ENCODE measurements around the gene STPG1.

Gene STPG1

DNA sequence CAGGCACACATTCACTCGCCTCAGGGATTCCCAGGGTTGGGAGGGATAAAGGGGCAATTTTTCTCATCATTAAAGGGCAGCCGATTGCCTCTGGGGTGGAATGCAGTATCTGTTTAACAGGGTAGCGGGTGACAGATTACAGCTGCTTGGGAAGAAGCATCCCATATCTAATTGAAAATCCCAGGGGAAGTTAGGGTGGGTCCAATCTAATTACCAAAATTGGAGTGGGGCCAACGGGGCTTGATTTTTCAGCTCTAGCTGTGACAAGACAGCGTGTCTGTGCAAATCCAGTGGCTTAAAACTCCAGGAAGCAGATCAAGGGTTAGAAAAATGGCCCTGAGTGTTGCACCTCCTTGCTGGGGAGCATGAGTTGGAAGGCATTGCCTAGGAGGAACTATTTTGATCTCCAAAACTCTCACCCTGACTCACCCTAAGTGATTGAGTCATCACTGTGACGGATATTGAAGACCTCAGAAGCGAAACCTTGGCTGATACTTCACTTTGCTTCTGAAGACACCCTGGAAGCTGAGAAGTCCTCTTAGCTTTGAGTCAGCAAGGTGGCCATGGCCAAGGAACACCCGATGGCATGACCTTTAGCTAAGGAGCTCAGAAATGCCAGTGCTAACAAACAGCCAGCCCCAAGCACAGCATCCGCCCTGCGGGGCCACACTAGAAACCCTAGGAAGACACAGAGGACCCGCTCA, 48.5 kb downstream of the STPG1 start (continued):
- TF ChIP-seq ZNF664 (tag by site-specific recombination; IDR thresholded peaks at IDR 0.05) (no peak), ZNF350 (tag by site-specific recombination; IDR thresholded peaks at IDR 0.05) (no peak), ZNF341 (tag by site-specific recombination; IDR thresholded peaks at IDR 0.05; ENCODE audit: low read depth) (no peak), ZNF629 (tag by site-specific recombination; IDR thresholded peaks at IDR 0.05) (peak; percentile 83), KLF8 (tag by site-specific recombination; IDR thresholded peaks at IDR 0.05) (no peak), ZBTB48 (tag by site-specific recombination; IDR thresholded peaks at IDR 0.05) (peak; percentile 40; the same call in 1 of the 2 replicates), ZNF600 (tag by site-specific recombination; IDR thresholded peaks at IDR 0.05) (peak; percentile 67)
- TF ChIP-seq, protein P1, sequence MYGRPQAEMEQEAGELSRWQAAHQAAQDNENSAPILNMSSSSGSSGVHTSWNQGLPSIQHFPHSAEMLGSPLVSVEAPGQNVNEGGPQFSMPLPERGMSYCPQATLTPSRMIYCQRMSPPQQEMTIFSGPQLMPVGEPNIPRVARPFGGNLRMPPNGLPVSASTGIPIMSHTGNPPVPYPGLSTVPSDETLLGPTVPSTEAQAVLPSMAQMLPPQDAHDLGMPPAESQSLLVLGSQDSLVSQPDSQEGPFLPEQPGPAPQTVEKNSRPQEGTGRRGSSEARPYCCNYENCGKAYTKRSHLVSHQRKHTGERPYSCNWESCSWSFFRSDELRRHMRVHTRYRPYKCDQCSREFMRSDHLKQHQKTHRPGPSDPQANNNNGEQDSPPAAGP (tag by site-specific recombination; IDR thresholded peaks at IDR 0.05): 0 out of 2 replicates have a peak, but pooled peaks have one; percentile 30
- TF ChIP-seq, protein P2, sequence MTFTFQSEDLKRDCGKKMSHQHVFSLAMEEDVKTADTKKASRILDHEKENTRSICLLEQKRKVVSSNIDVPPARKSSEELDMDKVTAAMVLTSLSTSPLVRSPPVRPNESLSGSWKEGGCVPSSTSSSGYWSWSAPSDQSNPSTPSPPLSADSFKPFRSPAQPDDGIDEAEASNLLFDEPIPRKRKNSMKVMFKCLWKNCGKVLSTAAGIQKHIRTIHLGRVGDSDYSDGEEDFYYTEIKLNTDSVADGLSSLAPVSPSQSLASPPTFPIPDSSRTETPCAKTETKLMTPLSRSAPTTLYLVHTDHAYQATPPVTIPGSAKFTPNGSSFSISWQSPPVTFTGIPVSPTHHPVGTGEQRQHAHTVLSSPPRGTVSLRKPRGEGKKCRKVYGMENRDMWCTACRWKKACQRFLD (tag by site-specific recombination; IDR thresholded peaks at IDR 0.05): no peak

DNA sequence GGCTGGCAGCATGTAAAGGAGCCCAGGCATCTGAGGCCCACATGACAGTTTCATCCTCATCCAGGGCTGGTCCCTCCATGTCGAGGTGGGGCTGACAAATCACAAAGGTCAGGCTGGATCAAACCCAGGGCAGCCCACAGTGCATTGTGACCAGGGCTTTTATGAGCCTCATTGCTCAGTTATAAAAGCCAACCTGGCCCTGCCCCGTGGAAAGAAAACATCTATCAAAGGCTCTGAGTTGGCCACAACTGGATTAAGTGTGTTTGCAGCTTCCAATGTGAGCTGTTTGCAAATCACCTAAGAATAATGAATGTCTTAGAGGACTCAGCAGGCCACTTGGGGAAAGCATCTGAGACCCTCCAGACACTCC, 49.0 kb downstream of the STPG1 start:
- H3K4me1 ChIP-seq (ENCODE audit: control insufficient read depth, insufficient read depth, low read length): no peaks in the 10 kb centered on the region
- H3K27ac ChIP-seq (ENCODE audit: extremely low read depth, low read depth, low read length): no peak overlapping the region
- no peak for TF ChIP-seq RBAK (tag by site-specific recombination; IDR thresholded peaks at IDR 0.05)
- TF ChIP-seq, protein P3, sequence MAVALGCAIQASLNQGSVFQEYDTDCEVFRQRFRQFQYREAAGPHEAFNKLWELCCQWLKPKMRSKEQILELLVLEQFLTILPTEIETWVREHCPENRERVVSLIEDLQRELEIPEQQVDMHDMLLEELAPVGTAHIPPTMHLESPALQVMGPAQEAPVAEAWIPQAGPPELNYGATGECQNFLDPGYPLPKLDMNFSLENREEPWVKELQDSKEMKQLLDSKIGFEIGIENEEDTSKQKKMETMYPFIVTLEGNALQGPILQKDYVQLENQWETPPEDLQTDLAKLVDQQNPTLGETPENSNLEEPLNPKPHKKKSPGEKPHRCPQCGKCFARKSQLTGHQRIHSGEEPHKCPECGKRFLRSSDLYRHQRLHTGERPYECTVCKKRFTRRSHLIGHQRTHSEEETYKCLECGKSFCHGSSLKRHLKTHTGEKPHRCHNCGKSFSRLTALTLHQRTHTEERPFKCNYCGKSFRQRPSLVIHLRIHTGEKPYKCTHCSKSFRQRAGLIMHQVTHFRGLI (tag by site-specific recombination; IDR thresholded peaks at IDR 0.05): peak; percentile 44; the same call in 1 of the 2 replicates
- no peak for TF ChIP-seq ZNF596 (tag by site-specific recombination; IDR thresholded peaks at IDR 0.05)
- peak; percentile 66; the same call in 1 of the 2 replicates for TF ChIP-seq ZSCAN16 (tag by site-specific recombination; IDR thresholded peaks at IDR 0.05)
- TF ChIP-seq FEZF1 (tag by site-specific recombination; IDR thresholded peaks at IDR 0.05): peak; percentile 15; the same call in 1 of the 2 replicates
- TF ChIP-seq, protein P4, sequence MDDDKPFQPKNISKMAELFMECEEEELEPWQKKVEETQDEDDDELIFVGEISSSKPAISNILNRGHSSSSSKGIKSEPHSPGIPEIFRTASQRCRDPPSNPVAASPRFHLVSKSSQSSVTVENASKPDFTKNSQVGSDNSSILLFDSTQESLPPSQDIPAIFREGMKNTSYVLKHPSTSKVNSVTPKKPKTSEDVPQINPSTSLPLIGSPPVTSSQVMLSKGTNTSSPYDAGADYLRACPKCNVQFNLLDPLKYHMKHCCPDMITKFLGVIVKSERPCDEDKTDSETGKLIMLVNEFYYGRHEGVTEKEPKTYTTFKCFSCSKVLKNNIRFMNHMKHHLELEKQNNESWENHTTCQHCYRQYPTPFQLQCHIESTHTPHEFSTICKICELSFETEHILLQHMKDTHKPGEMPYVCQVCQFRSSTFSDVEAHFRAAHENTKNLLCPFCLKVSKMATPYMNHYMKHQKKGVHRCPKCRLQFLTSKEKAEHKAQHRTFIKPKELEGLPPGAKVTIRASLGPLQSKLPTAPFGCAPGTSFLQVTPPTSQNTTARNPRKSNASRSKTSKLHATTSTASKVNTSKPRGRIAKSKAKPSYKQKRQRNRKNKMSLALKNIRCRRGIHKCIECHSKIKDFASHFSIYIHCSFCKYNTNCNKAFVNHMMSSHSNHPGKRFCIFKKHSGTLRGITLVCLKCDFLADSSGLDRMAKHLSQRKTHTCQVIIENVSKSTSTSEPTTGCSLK (tag by site-specific recombination; IDR thresholded peaks at IDR 0.05): no peak
- TF ChIP-seq ZFHX2 (tag by site-specific recombination; conservative IDR thresholded peaks at IDR 0.05): no peak
- TF ChIP-seq ZNF776 (tag by site-specific recombination; IDR thresholded peaks at IDR 0.05; ENCODE audit: borderline replicate concordance): no peak
- CTCF ChIA-PET: interaction anchor here (5.1 kb wide), 1 partner anchor 27 kb away, joined by 23 read pairs; no protein-coding TSS in a partner anchor
- peaks cover 3 to 46% of the 10 kb centered on the region in 2 experiments; a peak in 2 of 3 replicates for H3K36me3 ChIP-seq (ENCODE audit: control insufficient read depth in 2 of 2, insufficient read depth in 1 of 2, low read length in 2 of 2)
- no peak overlapping the region for H3K4me3 ChIP-seq (ENCODE audit: low read depth, low read length)
- POLR2A ChIA-PET: interaction anchor here (2.8 kb wide), 1 partner anchor 43 kb away, joined by 10 read pairs; no protein-coding TSS in a partner anchor
- no peaks in the 10 kb centered on the region for H3K9me3 ChIP-seq (ENCODE audit: control insufficient read depth, insufficient read depth, low read depth, low read length)

Measured in HEK293 (cell line).